ENCODE data around the gene SGCA.

GRCh38 chr17:50143461-50144176 lies 22.2 kb upstream of the SGCA start:
- no peak for TF ChIP-seq POLR2A (IDR thresholded peaks at IDR 0.05)
- TF ChIP-seq, protein P1, sequence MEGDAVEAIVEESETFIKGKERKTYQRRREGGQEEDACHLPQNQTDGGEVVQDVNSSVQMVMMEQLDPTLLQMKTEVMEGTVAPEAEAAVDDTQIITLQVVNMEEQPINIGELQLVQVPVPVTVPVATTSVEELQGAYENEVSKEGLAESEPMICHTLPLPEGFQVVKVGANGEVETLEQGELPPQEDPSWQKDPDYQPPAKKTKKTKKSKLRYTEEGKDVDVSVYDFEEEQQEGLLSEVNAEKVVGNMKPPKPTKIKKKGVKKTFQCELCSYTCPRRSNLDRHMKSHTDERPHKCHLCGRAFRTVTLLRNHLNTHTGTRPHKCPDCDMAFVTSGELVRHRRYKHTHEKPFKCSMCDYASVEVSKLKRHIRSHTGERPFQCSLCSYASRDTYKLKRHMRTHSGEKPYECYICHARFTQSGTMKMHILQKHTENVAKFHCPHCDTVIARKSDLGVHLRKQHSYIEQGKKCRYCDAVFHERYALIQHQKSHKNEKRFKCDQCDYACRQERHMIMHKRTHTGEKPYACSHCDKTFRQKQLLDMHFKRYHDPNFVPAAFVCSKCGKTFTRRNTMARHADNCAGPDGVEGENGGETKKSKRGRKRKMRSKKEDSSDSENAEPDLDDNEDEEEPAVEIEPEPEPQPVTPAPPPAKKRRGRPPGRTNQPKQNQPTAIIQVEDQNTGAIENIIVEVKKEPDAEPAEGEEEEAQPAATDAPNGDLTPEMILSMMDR (IDR thresholded peaks at IDR 0.05), result no peak
